ENCODE measurements around the gene MAML2. TPM values are rescaled to one million over a fixed set of nuclear protein-coding genes. Genes with fewer than 3 reads are reported as not detected.

Gene MAML2
- total RNA-seq, 1 donor from 2014 or later: 11.8 TPM

- peak overlapping the region; percentile 24 for H3K27ac Mint-ChIP-seq
- no peak overlapping the region for H3K4me3 Mint-ChIP-seq (ENCODE audit: low read depth)
- peaks cover 41% of the 10 kb centered on the region for H3K4me1 Mint-ChIP-seq (ENCODE audit: low read depth)
- peaks cover 26% of the 10 kb centered on the region for H3K36me3 Mint-ChIP-seq (ENCODE audit: low read depth)
- H3K9me3 Mint-ChIP-seq: no peaks in the 10 kb centered on the region
- intact Hi-C loops (cut with micrococcal nuclease): no loop called here
- no peak for DNase-seq (ENCODE audit: low spot score)
- H3K27me3 Mint-ChIP-seq (ENCODE audit: low read depth): no peaks in the 10 kb centered on the region
Measured at GRCh38 chr11:96228910-96229309, 114.1 kb downstream of the MAML2 start.

GRCh38 chr11:96228473-96228891 is 114.5 kb downstream of the MAML2 start:
- H3K27ac Mint-ChIP-seq: no peak overlapping the region
- H3K9me3 Mint-ChIP-seq: no peaks in the 10 kb centered on the region
- H3K4me3 Mint-ChIP-seq (ENCODE audit: low read depth): no peak overlapping the region
- H3K4me1 Mint-ChIP-seq (ENCODE audit: low read depth): peaks cover 40% of the 10 kb centered on the region
- intact Hi-C loops (cut with micrococcal nuclease): no loop called here
- H3K27me3 Mint-ChIP-seq (ENCODE audit: low read depth): no peaks in the 10 kb centered on the region
- no peak for DNase-seq (ENCODE audit: low spot score)
- peaks cover 21% of the 10 kb centered on the region for H3K36me3 Mint-ChIP-seq (ENCODE audit: low read depth)

- DNase-seq (ENCODE audit: low spot score): no peak
- intact Hi-C loops (cut with micrococcal nuclease): no loop called here
- Mint-ChIP-seq H3K27me3 (ENCODE audit: low read depth) (no peaks in the 10 kb centered on the region), H3K4me3 (ENCODE audit: low read depth) (no peak overlapping the region), H3K36me3 (ENCODE audit: low read depth) (peaks cover 21% of the 10 kb centered on the region), H3K27ac (no peak overlapping the region), H3K9me3 (no peaks in the 10 kb centered on the region), H3K4me1 (ENCODE audit: low read depth) (peaks cover 44% of the 10 kb centered on the region)
Measured at GRCh38 chr11:96227244-96227643, 115.8 kb downstream of the MAML2 start.

- H3K9me3 Mint-ChIP-seq: no peaks in the 10 kb centered on the region
- DNase-seq (ENCODE audit: low spot score): no peak
- H3K27me3 Mint-ChIP-seq (ENCODE audit: low read depth): no peaks in the 10 kb centered on the region
- peaks cover 5% of the 10 kb centered on the region for H3K36me3 Mint-ChIP-seq (ENCODE audit: low read depth)
- no peak overlapping the region for H3K27ac Mint-ChIP-seq
- peaks cover 41% of the 10 kb centered on the region for H3K4me1 Mint-ChIP-seq (ENCODE audit: low read depth)
- intact Hi-C loops (cut with micrococcal nuclease): no loop called here
- no peak overlapping the region for H3K4me3 Mint-ChIP-seq (ENCODE audit: low read depth)
Measured at GRCh38 chr11:96223083-96223482, 119.9 kb downstream of the MAML2 start.

- no peak for DNase-seq (ENCODE audit: low spot score)
- H3K27ac Mint-ChIP-seq: no peak overlapping the region
- H3K4me1 Mint-ChIP-seq (ENCODE audit: low read depth): peaks cover 40% of the 10 kb centered on the region
- no peak overlapping the region for H3K4me3 Mint-ChIP-seq (ENCODE audit: low read depth)
- peaks cover 5% of the 10 kb centered on the region for H3K36me3 Mint-ChIP-seq (ENCODE audit: low read depth)
- no peaks in the 10 kb centered on the region for H3K27me3 Mint-ChIP-seq (ENCODE audit: low read depth)
- H3K9me3 Mint-ChIP-seq: no peaks in the 10 kb centered on the region
- intact Hi-C loops (cut with micrococcal nuclease): no loop called here
Measured at GRCh38 chr11:96222102-96222501, 120.9 kb downstream of the MAML2 start.

- Mint-ChIP-seq H3K27ac (no peak overlapping the region), H3K9me3 (no peaks in the 10 kb centered on the region), H3K4me1 (ENCODE audit: low read depth) (peaks cover 44% of the 10 kb centered on the region), H3K36me3 (ENCODE audit: low read depth) (peaks cover 5% of the 10 kb centered on the region), H3K27me3 (ENCODE audit: low read depth) (no peaks in the 10 kb centered on the region), H3K4me3 (ENCODE audit: low read depth) (no peak overlapping the region)
- DNase-seq (ENCODE audit: low spot score): no peak
- intact Hi-C loops (cut with micrococcal nuclease): no loop called here
Measured at GRCh38 chr11:96221244-96222070, 121.5 kb downstream of the MAML2 start.

- peaks cover 5% of the 10 kb centered on the region for H3K36me3 Mint-ChIP-seq (ENCODE audit: low read depth)
- H3K4me1 Mint-ChIP-seq (ENCODE audit: low read depth): peaks cover 54% of the 10 kb centered on the region
- DNase-seq (ENCODE audit: low spot score): no peak
- H3K27ac Mint-ChIP-seq: peak overlapping the region; percentile 50
- no peaks in the 10 kb centered on the region for H3K9me3 Mint-ChIP-seq
- no peak overlapping the region for H3K4me3 Mint-ChIP-seq (ENCODE audit: low read depth)
- intact Hi-C loops (cut with micrococcal nuclease): no loop called here
- no peaks in the 10 kb centered on the region for H3K27me3 Mint-ChIP-seq (ENCODE audit: low read depth)
Measured at GRCh38 chr11:96219981-96220623, 122.9 kb downstream of the MAML2 start.

GRCh38 chr11:96218901-96219300 is 124.1 kb downstream of the MAML2 start:
- Mint-ChIP-seq H3K27me3 (ENCODE audit: low read depth) (no peaks in the 10 kb centered on the region), H3K36me3 (ENCODE audit: low read depth) (no peaks in the 10 kb centered on the region), H3K9me3 (no peaks in the 10 kb centered on the region), H3K4me3 (ENCODE audit: low read depth) (no peak overlapping the region), H3K27ac (no peak overlapping the region), H3K4me1 (ENCODE audit: low read depth) (peaks cover 51% of the 10 kb centered on the region)
- no peak for DNase-seq (ENCODE audit: low spot score)
- intact Hi-C loops (cut with micrococcal nuclease): no loop called here

- DNase-seq (ENCODE audit: low spot score): no peak
- Mint-ChIP-seq H3K27ac (no peak overlapping the region), H3K4me3 (ENCODE audit: low read depth) (no peak overlapping the region), H3K9me3 (no peaks in the 10 kb centered on the region), H3K27me3 (ENCODE audit: low read depth) (no peaks in the 10 kb centered on the region), H3K36me3 (ENCODE audit: low read depth) (no peaks in the 10 kb centered on the region), H3K4me1 (ENCODE audit: low read depth) (peaks cover 51% of the 10 kb centered on the region)
- intact Hi-C loops (cut with micrococcal nuclease): no loop called here
Measured at GRCh38 chr11:96218006-96218405, 125.0 kb downstream of the MAML2 start.

- Mint-ChIP-seq H3K9me3 (no peaks in the 10 kb centered on the region), H3K27me3 (ENCODE audit: low read depth) (no peaks in the 10 kb centered on the region), H3K4me1 (ENCODE audit: low read depth) (peaks cover 55% of the 10 kb centered on the region), H3K36me3 (ENCODE audit: low read depth) (no peaks in the 10 kb centered on the region), H3K4me3 (ENCODE audit: low read depth) (no peak overlapping the region), H3K27ac (peak overlapping the region; percentile 59)
- intact Hi-C loops (cut with micrococcal nuclease): no loop called here
- DNase-seq (ENCODE audit: low spot score): no peak
Measured at GRCh38 chr11:96217206-96217605, 125.8 kb downstream of the MAML2 start.

- Mint-ChIP-seq H3K4me1 (ENCODE audit: low read depth) (peaks cover 56% of the 10 kb centered on the region), H3K4me3 (ENCODE audit: low read depth) (peak overlapping the region; percentile 53), H3K36me3 (ENCODE audit: low read depth) (peaks cover 3% of the 10 kb centered on the region), H3K9me3 (no peaks in the 10 kb centered on the region), H3K27me3 (ENCODE audit: low read depth) (no peaks in the 10 kb centered on the region), H3K27ac (peak overlapping the region; percentile 92)
- no peak for DNase-seq (ENCODE audit: low spot score)
- intact Hi-C loops (cut with micrococcal nuclease): no loop called here
Measured at GRCh38 chr11:96215826-96216225, 127.2 kb downstream of the MAML2 start.

- peak; percentile 17 for DNase-seq (ENCODE audit: low spot score)
- Mint-ChIP-seq H3K36me3 (ENCODE audit: low read depth) (peaks cover 3% of the 10 kb centered on the region), H3K27ac (peak overlapping the region; percentile 92), H3K9me3 (no peaks in the 10 kb centered on the region), H3K27me3 (ENCODE audit: low read depth) (no peaks in the 10 kb centered on the region), H3K4me3 (ENCODE audit: low read depth) (peak overlapping the region; percentile 53), H3K4me1 (ENCODE audit: low read depth) (peaks cover 55% of the 10 kb centered on the region)
- intact Hi-C loops (cut with micrococcal nuclease): no loop called here
Measured at GRCh38 chr11:96215110-96215782, 127.7 kb downstream of the MAML2 start.

GRCh38 chr11:96214777-96215109 is 128.3 kb downstream of the MAML2 start:
- Mint-ChIP-seq H3K36me3 (ENCODE audit: low read depth) (peaks cover 3% of the 10 kb centered on the region), H3K9me3 (no peaks in the 10 kb centered on the region), H3K27me3 (ENCODE audit: low read depth) (no peaks in the 10 kb centered on the region), H3K4me1 (ENCODE audit: low read depth) (peaks cover 52% of the 10 kb centered on the region), H3K4me3 (ENCODE audit: low read depth) (peak overlapping the region; percentile 53), H3K27ac (peak overlapping the region; percentile 92)
- intact Hi-C loops (cut with micrococcal nuclease): no loop called here
- no peak for DNase-seq (ENCODE audit: low spot score)

All from activated T-helper 2 cell treated with anti-CD3 and anti-CD28 coated beads, Interferon-gamma antibody, Interleukin-2, Interleukin-4, amounts not matched to agents 10 μg/mL and 5 μg/mL and 100 μg/mL, durations not matched to agents 14 hours and 24 hours and 36 hours (primary cell).